GM19455 (cell line): ENCODE results near the gene RASL11A.
"Not testable (repeated sequence)": the region's sequence is repeated elsewhere in the genome, so short reads cannot be mapped to it uniquely, and the experiment has no call there.

Experiments
- ATAC-seq: cut with Tn5 transposase; IDR thresholded peaks from one replicate; pipeline ENCODE4 v1.9.1; 2021; ENCODE audit not compliant: unreplicated experiment

Gene RASL11A

DNA sequence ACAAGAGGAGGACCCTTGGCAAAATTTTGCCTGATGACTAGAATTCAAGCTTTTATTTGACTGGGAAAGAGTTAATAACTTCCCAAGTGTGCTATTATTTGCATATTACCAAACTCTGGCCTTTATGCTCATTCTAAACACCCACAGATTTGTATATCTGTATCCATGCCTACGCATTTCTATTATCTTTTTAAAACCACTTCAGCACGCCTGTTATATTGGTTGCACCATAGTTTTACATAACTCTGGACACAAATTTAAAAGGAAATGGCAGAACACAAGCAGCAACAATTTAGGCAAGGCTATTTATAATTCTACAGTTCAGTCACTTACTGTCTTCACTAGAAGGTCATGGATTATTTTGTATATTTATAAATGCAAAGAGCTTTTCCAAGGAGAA lies 3.7 kb upstream of the RASL11A start:
- ATAC-seq = no peak

DNA sequence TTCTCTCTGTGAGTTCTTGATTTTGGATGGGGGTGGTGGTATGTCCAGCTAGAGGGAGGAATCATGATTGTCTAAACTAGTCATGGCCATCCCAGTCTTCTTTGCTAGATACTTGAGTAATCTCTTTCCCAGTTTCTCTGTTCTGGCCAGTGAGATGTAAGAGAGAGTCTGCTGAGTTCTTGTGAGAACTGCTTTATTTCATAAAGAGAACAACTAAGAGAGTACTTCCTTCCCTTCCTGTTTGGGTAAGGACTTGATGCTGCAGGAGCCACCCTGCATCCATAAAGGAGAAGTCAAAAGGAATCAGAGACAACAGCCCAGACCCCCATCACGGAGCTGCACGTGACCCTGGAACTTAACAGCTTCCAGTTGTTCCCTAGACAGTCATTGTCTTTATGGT lies 3.0 kb upstream of the RASL11A start:
- ATAC-seq = no peak

DNA sequence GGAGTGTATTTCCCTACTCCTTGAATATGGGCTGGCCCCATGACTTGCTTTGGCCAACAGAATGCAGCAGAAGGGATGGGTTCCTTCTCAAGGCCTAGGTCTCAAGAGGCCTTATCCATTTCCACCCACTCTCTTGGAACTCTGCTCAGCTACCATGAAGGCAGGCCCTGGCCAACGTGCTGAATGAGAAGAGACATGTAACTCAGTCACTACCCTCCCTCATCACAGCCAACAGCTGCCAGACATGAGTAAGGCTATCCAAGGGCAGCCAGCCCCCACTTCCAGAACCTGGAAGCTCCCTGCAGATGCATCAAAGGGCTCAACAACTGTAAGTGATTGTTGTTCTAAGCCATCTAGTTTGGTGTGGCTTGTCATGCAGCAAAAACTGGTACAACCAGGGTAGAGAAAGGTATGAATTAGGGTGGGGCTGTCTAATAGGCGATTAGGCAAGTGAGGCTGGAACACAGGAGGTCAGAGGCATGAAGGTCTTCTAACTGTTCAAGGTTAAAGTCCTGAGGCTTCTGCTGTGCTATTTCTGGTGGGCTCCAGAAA lies 1.4 kb upstream of the RASL11A start:
- ATAC-seq = no peak

DNA sequence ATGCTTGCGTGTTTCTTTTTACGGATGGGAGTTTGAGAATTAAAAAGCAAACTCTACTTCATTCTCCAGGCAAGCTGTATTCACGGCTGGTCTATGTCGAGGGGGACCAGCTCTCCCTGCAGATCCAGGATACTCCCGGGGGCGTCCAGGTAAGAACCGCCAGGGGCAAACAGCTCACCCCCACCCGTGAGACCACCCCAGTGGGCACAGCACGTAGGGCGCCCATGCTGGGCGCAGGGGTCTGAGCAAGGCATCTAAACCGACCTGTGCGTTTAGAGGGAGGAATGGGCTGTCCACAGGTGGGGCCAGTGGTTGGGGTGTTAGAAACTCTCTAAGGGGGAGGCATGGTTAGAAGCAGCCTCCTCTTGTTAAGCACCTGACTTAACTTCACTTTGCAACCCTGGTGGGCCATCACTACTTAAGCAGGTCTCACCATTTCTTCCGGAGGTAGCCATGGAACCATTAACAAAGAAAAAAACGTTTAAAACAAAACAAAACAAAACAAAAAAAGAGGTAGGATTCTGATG lies 1.0 kb downstream of the RASL11A start:
- ATAC-seq = no peak

DNA sequence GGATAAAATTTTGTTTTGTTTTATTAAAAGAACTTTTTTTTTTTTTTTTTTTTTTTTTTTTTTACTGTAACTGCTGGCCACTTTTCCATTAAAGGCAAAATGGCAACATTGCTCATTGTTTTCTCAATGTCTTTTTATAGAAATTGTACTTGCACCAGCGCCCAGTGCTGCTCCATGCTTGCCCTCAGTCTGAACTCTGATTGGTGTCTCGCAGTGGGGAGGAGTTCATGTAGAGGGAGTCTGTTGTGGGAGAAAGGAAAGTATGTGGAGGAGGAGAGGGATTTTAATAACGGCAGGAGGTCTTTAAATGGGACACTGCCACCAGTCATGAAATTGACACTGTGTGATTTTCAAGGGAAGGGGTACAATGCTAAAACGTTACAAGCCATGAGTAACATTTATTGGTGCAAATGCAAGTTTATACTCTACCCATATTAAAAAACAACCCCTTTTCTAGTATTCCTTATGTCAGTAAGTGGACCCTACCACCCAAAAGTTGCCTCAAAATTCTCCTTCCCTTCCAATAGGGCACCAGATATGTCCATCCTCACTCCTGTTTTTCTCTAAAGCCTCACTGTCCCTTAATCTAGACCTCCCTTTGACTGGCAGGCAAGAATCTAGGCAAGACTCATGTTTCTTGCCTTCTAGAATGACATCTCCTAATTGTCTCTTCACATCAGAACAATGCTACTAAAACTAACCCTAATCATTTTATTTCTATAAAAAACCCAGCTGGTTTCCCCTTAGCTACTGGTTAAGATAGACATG lies 3.2 kb downstream of the RASL11A start:
- no peak for ATAC-seq

DNA sequence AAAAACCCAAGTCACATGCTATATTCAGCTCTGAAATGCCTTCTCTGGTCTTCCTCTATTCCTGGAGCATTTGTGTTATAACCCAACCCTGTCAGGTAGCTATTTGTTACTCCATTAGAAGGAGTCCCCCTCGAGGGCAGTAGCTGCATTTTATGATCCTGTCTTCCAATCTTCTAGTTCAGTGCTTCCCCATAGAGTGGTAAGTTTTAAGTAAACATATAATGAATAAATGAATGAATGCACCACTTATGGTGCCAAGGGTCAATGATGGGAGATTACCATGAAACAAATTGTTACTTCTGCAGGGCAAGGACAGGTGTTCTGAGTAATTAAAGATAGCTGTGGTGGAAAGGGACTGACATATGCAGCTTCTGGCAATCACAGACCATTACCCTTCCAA lies 4.0 kb downstream of the RASL11A start:
- no peak for ATAC-seq

DNA sequence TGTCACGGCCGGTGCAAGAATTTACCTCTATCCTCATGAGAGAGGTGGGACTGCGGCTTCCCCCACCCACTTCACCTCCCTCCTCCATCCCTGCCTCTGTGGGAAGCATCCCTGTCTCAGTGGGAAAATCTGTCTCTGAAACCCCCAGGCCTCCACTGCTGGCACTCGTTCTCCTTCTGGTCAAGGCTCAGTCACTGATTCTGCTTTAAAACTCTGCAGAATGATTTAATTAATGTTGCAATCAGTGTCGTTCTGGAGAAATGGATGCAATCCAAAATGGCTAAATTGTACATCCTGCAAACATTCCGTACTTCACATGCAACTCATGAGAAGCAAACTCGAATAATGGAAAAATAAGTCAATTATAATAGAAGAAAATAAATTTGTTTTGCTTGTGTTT lies 5.6 kb downstream of the RASL11A start:
- ATAC-seq = no peak

DNA sequence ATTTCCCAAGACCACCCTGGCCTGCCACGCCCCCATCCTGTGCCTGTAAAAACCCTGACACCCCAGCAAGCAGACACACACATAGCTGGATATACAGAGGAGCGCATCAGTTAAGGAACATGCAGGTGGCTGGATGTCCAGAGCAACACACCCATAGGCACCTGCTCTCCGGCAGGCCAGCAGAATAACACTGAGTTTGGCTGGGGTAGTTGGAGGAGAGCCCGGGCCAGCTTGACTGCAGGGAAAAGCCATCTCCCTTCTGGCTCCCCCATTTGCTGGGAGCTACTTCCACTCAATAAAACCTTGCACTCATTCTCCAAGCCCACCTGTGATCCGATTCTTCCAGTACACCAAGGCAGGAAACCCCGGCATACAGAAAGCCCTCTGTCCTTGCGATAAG lies 8.9 kb downstream of the RASL11A start:
- ATAC-seq = no peak

DNA sequence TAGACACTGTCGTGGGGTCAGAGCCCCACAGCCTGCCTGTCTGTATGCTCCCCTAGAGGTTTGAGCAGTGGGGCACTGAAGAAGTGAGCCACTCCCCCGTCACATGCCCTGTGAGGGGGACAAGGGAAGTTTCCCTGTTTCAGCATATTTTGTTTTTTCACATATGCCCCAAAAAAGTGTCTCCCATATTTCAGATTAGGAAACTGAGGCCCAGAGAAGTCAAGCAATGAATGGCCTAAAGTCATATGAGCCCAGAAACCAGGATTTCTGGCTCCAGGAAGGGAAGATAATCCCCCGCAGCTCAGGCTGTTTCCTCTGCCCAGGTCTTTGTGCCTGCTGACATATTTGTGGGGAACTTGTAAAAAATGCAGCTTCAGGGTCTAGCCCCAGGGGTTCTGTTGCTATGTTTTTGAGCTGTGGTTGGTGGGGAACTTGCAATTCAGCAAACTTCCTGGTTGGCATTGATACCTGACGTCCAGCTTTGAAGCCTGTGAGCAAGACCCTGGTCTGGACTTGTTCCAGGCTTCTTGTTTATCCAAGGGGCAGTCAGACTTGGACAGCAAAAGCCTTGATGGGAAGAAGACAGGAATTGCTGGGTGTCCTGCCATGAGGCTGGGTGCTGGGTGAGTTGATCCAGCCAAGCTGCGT lies 9.5 kb downstream of the RASL11A start:
- no peak for ATAC-seq

DNA sequence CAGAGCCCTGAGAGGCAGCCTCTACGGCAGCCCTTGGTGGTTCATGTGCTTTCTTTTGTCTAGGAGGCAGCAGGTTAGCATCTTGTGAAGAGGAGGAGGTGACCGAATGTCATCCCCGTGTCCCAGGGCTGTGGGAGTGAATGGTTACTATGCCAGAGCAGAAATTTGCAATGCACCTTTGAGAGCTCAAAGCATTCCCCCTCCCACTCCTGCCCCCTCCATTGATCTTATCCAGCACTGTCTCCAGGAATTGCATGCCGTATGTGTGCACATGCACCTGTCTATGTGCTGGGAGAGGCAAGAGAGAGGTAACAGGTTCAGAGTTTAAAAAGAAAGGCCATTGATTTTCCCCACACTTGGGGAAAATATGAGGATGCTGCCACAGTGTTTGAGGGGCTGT lies 10.2 kb downstream of the RASL11A start:
- ATAC-seq = no peak

DNA sequence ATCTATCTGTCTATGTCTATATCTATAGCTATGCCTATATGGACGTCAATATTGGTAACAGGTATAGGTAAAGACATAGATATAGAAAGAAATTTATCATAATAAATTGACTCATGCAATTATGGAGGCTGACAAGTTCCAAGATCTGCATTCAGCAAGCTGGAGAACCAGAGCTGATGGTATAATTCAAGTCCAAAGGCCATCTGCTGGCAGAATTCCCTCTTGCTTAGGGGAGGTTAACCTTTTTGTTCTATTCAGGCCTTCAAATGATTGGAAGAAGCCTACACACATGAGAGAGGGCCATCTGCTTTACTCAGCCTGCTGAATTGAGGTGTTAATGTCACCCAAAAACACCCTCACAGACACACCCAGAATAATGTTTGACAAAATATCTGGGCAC lies 10.8 kb downstream of the RASL11A start:
- no peak for ATAC-seq

DNA sequence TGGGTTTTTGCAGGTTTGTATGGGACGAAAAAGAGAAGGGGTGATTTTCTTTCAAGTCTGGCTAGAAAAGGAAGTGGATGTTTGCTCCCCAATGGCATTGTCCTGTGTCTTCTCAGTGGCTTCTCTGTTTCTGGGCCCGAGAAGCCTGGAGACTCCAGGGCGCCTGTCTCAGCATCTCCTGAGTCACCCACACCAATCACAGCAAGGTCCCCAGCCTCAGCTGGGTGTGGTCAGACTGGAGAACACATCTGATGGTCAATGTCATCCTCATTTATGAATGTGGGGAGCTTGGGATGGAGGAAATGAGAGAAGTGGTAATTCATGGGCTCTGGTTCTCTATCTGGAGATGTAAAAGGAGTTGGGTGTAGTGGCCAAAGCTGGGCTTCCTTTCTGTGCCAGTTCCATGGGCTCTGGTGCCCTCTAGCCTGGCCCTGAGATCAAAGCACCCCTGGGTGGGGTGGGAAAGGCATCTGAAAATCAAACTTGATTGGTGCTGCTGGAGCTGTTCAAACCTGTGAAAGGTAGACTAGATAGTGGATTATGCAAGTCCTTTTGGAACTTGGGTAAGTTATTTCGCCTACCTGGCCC lies 13.4 kb downstream of the RASL11A start:
- no peak for ATAC-seq

DNA sequence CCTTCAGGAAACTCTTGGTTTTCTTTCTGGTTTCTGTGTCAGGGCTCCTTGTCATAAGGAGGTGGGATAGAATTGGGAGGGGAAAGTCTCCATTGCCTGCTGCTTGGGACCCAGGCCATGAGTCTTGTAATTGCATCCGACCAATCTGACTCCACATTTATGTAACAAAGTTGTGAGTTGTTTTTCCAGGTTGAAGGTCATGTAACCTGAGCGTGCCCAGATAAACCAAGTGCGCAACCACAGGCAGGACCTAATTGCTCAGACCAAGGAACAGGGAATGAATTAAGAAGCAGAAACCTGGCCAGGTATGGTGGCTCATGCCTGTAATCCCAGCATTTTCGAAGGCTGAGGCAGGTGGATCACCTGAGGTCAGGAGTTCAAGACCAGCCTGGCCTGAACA lies 17.8 kb downstream of the RASL11A start:
- ATAC-seq = no peak

DNA sequence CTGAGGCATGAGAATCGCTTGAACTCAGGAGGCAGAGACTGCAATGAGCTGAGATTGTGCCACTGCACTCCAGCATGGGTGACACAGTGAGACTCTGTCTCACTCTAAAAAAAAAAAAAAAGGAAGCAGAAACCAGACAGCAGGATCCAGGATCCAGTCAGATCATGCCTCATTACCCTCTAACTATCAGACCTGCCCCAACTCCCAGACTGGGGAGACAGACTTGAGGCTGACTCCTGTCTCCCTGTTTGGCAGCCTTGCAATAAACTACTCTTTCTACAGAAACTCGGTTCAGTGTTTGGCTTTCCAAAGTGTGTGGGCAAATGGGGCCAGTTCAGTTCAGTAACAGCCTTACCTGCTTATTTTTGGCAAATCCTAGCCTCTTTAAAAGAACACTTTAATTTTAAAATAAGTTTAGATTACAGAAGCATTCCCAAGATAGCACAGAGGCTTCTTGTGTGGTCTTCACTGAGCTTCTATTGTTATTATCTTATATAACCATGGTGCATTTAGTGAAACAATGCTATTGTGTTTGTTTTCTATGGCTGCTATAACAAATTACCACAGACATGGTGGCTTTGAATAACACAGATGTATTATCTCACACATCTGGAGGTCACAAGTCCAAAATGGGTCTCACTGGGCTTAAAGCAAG lies 18.5 kb downstream of the RASL11A start:
- no peak for ATAC-seq

DNA sequence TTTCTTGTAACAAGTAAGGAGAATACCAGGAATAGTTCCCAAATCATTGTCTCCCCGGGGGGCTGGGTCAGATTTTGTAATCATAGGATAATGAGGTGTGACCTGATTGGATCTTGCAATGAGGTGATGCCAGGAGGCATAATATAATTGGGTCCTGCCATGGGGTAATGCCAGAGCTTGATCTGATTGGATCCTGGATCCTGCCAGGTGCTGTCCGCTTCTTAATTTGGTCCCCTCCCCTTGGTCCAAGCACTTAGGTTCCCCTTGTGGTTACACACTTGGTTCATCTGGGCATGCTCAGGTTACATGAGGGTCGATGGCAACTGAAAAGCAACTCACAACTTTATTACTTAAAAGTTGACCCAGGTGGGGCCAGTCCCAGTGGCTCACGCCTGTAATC lies 20.1 kb downstream of the RASL11A start:
- ATAC-seq = no peak

DNA sequence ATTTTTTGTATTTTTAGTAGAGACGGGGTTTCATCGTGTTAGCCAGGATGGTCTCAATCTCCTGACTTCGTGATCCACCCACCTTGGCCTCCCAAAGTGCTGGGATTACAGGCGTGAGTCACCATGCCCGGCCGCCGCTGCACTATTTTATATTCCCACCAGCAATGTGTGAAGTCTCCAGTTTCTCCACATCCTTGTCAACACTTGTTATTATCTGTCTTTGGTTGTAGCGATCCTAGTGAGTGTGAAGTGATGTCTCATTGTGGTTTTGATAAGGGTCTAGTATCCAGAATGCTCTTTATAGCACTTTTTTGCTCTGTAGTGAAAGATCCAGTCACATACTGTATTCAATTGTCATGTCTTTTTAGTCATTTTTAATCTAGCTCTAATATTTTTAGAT lies 21.3 kb downstream of the RASL11A start:
- ATAC-seq = not testable (repeated sequence)

DNA sequence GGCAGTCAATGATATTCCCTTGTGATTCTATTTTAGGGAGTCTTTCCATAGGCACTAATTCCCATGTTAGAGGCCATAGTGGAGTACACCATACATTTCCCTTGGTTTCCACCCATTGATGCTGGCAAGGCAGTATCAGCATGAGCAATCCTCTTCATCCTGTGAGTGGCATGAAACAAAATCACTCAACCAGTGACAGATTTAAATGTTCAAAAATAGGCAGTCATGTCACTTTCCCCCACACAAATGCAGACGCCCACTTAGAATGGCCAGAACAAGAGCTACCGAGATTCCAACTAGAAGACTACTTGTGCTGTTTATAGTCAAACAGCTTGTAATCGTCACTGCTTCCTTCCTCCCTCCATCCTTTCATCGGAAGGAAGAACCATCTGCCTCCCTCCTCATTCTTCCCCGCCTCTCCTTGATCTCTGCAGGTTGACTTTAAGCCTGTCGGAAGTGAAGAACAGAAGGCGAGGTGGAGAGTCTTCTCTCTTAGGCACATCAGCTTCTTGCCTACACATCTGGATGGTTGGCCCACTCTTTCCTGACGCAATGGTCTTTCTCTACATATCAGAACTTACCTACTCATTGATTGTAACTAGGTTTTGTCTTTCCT lies 22.6 kb downstream of the RASL11A start:
- no peak for ATAC-seq

DNA sequence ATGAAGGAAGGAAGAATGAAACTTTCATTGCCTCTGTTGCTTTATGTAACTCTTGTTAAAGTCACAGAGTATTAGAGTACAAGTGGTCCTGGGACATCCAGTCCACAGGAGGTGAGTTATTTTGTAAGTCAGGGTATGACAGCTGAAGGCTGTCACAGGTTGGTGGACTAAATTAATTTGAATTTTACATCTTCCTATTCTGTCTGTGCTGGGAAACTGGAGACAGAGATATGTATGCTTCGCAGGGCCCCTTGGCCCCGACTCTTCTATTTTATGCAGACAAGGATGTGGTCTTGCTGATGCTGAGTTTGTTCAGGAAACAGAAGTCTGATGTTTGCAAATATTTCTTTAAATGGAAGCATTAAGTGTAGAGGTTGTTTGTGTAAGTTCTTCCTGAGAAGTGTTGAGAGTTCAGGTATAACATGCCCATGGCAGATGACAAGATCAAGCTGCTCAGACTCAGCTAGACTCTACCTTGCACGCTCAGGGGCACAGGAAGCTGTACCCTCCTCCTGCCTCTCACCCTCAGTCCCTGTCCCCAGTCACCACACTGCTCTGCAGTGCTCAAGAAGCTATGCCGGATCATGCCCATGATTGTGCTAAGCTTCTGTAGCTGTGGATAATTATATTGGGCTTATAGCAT lies 23.4 kb downstream of the RASL11A start:
- ATAC-seq = no peak

DNA sequence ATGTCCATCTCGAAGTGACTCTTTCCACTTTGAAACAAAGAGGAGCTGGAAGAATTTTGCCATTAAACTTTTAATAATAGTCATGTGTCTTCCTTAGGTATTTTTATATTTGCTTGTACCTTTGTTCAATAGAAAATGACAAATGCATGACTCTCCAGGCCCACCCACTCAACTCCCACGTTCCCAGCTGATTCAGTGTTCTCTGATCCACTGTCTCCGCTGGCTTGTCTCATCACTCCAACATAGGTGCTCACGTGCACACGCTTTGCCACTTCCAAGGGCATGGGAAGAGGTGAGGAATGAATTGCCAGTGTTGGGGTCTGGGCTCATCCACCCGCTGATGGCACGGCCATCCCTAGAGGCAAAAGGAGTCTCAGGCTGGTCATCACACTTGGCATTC lies 24.5 kb downstream of the RASL11A start:
- ATAC-seq = no peak

DNA sequence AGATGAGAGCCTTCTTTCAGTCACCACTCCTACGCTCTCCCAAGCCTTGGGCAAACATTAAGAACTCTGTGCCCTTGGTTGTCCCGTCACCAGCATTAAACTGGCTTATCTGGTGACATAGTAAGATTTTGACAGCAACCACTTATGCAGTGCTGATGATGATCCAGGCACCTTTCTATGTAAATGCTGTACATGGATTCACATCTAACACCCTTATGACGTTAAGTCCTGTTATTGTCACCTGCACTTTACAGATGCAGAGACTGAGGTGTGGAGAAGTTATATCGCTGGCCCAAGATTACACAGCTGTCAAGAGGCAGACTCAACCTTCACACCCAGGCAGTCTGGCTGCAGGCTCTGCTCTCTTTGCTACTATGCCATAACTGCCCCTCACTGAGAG lies 25.0 kb downstream of the RASL11A start:
- no peak for ATAC-seq

DNA sequence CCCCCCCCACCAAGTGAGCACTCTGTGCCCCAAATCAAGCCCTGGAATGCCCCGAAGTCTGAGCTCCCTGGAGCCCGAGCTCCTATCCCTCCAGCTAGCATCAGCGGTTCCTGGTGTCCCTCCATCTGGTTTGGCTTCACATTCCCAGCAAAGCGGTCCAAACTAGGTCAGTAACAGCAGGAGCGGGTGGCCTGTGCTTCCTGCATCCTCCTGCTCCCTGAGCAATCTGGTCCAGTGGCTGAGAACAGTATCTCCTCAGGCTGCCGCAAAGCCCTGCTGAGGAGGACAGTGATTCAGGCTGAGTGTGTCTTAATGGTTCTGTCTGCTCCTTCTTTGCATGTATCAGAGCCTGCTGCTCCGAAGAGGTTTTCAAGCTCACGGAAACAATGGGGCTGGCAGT lies 25.9 kb downstream of the RASL11A start:
- no peak for ATAC-seq
